Activated naive CD8-positive, alpha-beta T cell treated with anti-CD3 and anti-CD28 coated beads, Interleukin-2, amount 50 U/mL, for 16 hours (primary cell): ENCODE data around the gene KRT4.

ENCODE experiments used
- DNase-seq: peaks from one replicate; pipeline ENCODE4 v3.0.0-alpha.2; 2020; ENCODE audit warnings: low read depth, low spot score

The KRT4 gene

GRCh38 chr12:52792185-52793029 lies 21.5 kb downstream of the KRT4 start:
- DNase-seq = no peak

- no peak for DNase-seq
These were observed 22.4 kb downstream of the KRT4 start for GRCh38 chr12:52791271-52792184.

DNA sequence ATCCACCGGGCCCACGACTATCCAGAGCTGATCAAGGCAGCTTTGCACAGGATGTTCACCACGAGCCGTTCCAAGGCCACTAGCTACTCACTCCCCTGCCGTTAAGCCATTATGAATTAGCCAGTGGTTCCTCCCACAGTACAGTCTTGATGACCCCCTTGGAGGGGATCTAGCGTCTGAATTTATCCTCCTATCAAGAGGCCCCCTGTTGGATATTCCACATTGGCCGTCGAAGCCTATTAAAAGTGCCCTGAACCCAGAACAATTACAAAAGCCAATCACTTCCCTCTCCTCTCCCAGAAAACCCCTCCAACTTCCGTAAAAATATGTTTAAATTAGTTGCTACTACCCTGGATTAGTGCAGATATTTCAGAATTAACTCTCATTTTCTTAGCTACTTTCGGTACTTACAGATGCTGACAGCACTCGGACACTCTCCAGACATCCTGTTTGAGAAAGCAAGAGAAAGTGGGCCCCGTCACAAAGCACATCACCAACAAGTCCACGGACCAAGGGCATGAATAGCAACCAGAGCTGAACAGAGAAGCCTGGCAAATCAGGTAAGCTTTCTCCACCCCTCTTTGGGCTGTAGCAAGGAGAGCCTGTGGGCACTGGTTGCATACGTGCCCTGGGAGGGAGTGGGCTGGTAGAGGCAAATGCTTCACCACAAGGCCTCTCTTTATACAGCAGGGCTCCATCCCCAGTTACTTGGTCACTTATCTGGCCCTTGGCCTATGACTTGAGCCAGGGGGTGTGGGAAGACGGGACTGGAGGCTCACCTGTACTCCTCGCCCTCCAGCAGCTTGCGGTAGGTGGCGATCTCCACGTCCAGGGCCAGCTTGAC lies 23.3 kb downstream of the KRT4 start:
- DNase-seq = no peak

- DNase-seq = no peak
These were observed 24.1 kb downstream of the KRT4 start for GRCh38 chr12:52789637-52790426.

GRCh38 chr12:52788876-52789636 lies 24.9 kb downstream of the KRT4 start:
- no peak for DNase-seq

GRCh38 chr12:52788192-52788875 lies 25.6 kb downstream of the KRT4 start:
- DNase-seq = no peak

DNA sequence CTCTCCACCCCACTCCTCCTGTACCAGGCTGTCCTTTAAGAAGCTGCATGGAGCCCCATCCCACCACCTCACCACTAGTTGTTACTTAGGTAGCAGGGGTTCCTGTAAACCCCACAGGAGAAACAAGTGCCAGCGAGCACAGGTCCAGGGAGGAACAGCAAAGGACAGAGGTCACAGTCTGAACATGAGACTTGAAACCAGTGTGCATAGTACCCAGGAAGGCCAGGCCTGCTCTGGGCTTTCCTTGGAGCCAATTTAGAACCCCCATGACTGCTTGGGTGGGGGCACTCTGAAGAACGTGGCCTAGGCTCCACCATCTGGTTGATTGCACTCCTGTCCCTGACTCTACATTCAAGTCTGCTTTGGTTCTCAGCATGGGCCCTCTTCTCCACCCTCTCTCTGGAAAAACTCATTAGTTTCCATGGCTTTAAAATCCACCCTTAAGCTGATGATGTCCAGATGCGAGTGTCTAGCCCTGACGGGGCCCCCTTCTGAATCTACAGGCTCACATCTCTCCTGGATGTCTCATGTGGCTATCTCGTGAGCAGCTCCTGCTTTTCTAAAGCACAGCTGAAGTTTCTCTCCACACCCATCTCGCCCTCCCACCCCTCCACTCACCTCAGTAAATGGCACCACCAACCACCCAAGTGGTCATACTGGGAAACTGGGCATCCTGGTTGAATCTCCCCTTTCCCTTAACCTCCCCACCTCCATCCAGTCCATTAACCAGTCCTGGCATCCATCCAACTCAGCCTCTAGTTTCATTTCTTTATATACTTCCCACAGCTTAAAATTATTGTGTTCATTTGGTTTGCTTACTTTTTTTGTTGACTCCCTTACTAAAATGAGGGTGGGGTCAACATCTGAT lies 26.4 kb downstream of the KRT4 start:
- DNase-seq = no peak

DNA sequence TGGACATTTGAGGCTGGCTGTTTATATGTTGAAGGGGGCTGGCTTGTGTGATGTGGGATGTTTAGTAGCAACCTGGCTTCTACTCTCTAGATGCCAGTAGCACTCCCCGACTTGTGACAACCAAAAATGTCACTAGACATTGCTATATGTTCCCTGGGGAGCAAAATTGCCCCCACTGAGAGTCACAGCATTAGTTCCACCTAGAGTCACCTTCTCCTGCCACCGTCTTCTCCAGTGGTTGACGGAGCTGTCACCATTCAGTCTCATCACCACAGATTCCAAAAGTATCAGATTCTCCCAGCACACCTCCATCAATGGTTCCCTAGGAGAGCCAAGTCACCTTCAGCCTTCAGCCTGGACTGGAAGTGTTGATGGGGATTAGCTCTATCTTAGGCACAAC lies 29.0 kb downstream of the KRT4 start:
- no peak for DNase-seq

DNA sequence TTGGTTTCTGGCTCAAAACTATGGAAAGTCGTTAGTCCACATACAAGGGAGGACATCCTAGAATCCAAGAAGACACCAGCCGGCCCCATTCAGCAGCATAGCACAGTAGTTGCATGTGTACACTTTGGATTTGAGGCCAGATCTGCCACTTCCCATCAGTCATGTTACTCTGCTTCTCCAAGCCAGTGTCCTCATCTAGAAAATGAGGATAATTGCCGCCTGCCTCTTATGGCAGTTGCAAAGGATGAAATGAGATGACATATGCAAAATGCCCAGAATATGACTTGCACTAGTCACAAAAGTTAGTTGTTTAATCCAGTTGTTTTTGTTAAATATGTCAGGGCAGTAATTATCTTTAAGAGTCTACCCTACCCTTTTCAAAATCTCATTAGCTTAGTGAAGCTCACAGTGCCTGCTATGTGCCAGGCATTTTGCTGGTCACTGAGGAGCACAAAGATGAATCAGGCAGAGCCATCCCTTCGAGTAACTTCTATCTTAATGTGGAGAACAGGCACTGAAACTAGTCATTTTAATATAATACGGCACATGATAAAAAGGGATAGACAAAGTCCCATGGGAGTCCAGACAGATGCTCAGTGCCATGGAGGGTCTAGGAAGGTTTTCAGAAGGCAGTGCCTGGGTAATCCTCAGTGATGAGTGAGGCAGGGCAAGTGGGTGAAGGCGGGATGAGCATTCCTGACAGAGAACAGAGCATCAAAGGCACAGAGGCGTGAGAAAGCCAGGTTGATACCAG lies 30.2 kb downstream of the KRT4 start:
- DNase-seq = no peak

DNA sequence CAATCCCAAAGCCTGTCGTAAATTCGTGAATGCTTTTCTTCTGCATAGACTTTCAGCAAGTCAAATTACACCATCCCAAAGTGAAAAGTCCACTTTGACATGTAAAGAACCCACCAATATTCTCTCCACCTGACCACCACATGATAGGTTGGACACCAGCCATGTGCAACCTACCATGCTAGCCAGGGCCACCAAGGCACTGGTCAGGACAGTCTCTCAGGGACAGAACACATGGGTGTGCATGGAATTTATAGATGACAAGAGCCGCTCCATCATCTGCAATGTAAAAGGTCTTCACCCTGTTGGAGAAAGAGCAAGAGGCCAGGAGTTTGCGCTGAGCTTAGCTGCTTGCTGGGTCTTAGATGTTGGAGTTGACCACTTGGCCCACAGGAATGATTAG lies 31.4 kb downstream of the KRT4 start:
- no peak for DNase-seq

DNA sequence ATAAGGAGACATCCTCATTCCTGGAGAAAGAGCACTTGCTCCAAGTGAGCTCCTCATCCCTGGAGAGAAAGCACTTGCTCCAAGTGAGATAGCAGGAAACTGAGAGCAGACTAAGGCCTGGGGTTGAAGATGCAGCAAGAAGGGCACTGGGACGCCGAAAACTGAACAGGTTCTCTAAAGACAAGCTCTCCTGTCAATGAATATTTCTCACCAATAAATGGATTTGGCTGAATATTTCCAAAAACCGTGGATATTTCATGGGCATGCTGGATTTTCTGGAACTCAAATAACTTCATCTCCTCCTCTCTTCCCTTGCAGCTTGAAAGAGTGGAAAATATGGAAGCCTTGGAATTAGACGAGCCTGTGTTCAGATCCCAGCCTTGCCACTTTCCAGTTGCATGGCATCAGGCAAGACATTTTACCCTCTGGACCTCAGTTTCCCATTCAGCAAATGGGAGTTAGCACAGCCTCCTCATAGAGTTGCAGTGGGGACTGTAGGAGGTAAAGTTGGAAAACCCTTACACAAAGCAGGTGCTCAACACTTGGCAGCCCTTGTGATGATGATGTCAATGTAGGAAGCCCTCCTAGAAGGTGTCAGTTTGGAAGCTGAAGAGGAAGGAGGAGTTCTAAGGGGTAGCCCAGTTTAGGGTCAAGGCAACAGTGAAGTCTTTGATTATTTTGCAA lies 32.4 kb downstream of the KRT4 start:
- no peak for DNase-seq

DNA sequence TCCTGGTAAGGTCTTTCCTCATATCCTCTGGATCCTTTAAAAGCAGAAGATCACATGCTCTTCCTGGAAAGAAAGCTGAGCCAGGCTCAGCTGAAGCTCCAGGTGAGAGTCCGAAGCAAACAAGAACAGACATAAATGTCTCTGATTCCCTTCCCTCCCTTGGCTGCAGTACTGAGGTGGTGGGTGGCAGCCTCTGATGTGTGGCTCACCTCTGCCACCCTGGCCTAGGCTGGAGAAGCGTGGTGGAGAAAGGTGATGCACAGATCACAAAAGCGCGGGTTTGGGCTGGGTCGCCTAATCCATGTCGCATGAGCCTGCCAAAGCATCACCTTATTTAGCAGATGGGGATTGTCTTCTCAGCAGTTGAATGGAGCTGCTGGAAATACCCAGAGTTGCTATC lies 34.0 kb downstream of the KRT4 start:
- DNase-seq = no peak

DNA sequence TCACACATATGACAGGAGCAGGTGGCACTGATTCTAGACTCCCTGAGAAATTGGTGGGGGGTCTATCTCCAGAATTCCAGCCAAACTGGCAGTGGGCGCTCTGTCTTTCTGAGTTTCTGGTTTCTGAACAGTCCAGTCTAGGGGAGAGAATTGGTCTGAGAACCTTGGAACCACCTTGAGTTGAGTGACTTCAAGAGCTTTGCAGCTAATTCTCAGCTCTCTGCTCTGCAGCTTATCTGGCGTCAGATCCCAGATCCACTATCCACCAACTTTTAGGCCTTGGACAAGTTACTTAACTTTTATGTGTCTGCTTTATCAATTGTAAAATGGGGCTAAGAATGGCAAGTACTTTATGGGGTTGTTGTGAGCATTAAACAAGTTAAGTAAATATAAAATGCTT lies 35.1 kb downstream of the KRT4 start:
- DNase-seq = no peak

DNA sequence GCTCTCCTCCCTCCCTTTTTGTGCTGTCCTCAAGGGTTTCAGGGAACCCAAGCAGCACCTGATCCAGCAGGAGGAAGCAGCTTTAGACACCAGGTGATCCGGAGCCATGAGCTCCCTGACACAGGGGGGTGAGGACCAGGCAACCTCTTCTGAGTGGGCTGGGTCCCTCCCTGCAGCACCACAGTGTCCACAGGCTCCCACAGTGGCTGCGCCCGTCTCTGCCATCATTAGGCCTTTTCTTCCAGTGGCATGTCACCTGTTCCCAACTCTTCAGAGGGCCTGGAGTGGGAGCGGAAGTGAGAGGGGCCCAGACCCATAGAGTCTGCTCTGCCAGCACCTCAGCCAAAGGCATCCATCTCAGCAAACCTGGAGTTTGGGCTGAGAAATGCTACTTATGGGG lies 36.4 kb downstream of the KRT4 start:
- DNase-seq = no peak

- DNase-seq = no peak
These were observed 37.0 kb downstream of the KRT4 start, which contains the start of gene KRT76 for GRCh38 chr12:52776913-52777395. KRT76 (minus strand) TSS chr12:52777345; CDS start chr12:52777291, 54 bp downstream.

DNA sequence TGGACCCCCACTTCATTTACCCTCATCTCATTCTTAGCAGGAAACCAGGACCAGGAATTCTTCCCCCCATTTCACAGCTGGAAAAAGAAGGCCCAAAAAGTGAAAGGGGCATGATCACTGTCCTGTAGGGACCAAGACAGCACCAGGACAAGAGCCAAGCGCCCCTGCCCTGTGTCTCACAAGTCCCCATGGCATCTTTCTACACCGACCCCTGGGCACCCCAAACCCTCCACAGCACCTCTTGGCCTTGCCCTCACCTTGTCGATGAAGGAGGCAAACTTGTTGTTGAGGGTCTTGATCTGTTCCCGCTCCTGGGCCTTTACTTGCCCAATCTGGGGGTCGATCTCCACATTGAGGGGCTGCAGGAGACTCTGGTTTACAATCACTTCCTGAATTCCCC lies 37.5 kb downstream of the KRT4 start:
- no peak for DNase-seq

- DNase-seq = no peak
These were observed 39.2 kb downstream of the KRT4 start for GRCh38 chr12:52774629-52775250.
